NB4 (cell line): ENCODE results near the gene VPS35L.
A peak's percentile ranks its signal among the peaks of the same experiment; 100 is the strongest.

Experiments used
- DNase-seq: peaks from one replicate; pipeline ENCODE4 v3.0.0; 2010; ENCODE audit warnings: low read depth
- H3K4me3 ChIP-seq: one replicate; pipeline ENCODE4 v1.5.1; 2011; ENCODE audit warnings: mild to moderate bottlenecking, low read depth, low read length, moderate library complexity
- MAX ChIP-seq: IDR thresholded peaks from 2 replicates; pipeline ENCODE4 v1.6.1; 2011; ENCODE audit warnings: low read depth, low read length
- MYC ChIP-seq: IDR thresholded peaks from 2 replicates; pipeline ENCODE4 v1.6.1; 2011; ENCODE audit warnings: low read depth, low read length
- POLR2A ChIP-seq: IDR thresholded peaks from 2 replicates; pipeline ENCODE4 v1.6.1; 2011; ENCODE audit warnings: mild to moderate bottlenecking; ENCODE audit not compliant: insufficient read length; ENCODE audit errors: extremely low read depth
- TF ChIP-seq, protein P1 (sequence below): IDR thresholded peaks from one replicate; pipeline ENCODE4 v1.5.1; 2012; ENCODE audit warnings: low read depth, low read length

VPS35L gene

GRCh38 chr16:19690196-19690595 is 134.7 kb downstream of the VPS35L start:
- DNase-seq = no peak
- TF ChIP-seq, protein P1, sequence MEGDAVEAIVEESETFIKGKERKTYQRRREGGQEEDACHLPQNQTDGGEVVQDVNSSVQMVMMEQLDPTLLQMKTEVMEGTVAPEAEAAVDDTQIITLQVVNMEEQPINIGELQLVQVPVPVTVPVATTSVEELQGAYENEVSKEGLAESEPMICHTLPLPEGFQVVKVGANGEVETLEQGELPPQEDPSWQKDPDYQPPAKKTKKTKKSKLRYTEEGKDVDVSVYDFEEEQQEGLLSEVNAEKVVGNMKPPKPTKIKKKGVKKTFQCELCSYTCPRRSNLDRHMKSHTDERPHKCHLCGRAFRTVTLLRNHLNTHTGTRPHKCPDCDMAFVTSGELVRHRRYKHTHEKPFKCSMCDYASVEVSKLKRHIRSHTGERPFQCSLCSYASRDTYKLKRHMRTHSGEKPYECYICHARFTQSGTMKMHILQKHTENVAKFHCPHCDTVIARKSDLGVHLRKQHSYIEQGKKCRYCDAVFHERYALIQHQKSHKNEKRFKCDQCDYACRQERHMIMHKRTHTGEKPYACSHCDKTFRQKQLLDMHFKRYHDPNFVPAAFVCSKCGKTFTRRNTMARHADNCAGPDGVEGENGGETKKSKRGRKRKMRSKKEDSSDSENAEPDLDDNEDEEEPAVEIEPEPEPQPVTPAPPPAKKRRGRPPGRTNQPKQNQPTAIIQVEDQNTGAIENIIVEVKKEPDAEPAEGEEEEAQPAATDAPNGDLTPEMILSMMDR = no peak
- TF ChIP-seq MAX = no peak
- TF ChIP-seq POLR2A = no peak
- TF ChIP-seq MYC = no peak
- no peak overlapping the region for H3K4me3 ChIP-seq

DNA sequence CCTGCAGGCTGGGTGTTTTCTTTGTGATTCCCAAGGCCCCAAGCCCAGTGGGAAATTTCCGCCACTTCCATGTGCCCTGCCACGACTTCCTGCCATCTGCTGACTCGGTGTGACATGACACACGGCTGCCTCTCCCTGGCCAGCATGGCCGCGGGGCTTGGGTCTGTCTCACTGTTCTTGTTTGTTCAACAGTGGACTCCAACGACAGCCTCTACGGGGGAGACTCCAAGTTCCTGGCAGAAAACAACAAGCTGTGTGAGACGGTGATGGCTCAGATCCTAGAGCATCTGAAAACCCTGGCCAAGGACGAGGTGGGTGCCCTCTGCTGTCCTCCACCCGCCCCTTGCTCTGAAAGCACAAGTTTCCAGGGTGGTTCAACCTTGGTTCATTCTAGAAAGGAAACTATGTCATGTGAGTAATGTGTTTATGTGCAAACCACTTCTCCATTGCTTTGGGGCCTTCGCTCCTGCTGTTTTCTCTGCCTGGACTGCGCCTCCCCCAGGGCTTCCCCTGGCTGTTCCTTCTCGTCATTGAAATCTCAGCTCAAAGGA is 135.7 kb downstream of the VPS35L start:
- DNase-seq = peak; percentile 20
- H3K4me3 ChIP-seq = no peak overlapping the region
- TF ChIP-seq, protein P1 = no peak
- TF ChIP-seq POLR2A (no peak), MAX (no peak), MYC (no peak)

GRCh38 chr16:19694989-19695388 is 139.5 kb downstream of the VPS35L start:
- no peak overlapping the region for H3K4me3 ChIP-seq
- no peak for DNase-seq
- TF ChIP-seq MYC (no peak), MAX (no peak), POLR2A (no peak)
- TF ChIP-seq, protein P1 = no peak

DNA sequence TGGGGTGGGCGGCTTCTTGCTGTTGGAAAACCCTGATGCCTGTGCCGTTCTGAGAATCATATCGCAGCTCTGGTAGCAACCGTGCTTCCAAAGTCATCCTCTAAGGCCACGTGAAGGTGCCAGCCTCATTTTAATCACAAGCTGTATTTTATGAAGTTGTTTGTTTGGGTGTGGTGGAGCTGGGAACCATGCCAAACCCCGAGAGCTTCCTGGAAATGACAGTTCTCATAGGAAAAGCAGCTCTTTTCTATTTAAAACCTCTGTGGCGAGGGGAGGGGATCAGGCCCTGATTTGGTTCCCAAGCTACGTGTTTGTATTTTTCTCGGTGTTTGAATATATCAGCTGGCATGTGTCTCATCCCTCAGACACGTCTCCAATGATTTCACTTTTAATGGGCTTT is 140.8 kb downstream of the VPS35L start:
- no peak for DNase-seq
- H3K4me3 ChIP-seq = no peak overlapping the region
- no peak for TF ChIP-seq MAX
- no peak for TF ChIP-seq MYC
- TF ChIP-seq, protein P1 = no peak
- no peak for TF ChIP-seq POLR2A

- H3K4me3 ChIP-seq = no peak overlapping the region
- DNase-seq = no peak
- TF ChIP-seq MAX (no peak), MYC (no peak), POLR2A (no peak)
- TF ChIP-seq, protein P1 = no peak
These were observed 141.5 kb downstream of the VPS35L start for GRCh38 chr16:19696961-19697360.
